Suppressor macrophage (primary cell): ENCODE data around the gene INS.
A peak's percentile ranks its signal among the peaks of the same experiment; 100 is the strongest.

Source experiments
- DNase-seq, 4 experiments: peaks; one replicate each; pipeline ENCODE4 v3.0.0-alpha.2; 2020 to 2022

Gene INS

GRCh38 chr11:2164861-2165555, 4.0 kb upstream of the INS start:
- DNase-seq: no peak

GRCh38 chr11:2164081-2164480, 3.1 kb upstream of the INS start:
- DNase-seq: no peak

- no peak for DNase-seq
Observed at GRCh38 chr11:2163428-2163978, 2.5 kb upstream of the INS start.

- DNase-seq: no peak
Observed at GRCh38 chr11:2159536-2160413, 1.2 kb downstream of the INS start.

GRCh38 chr11:2158966-2159365, 2.0 kb downstream of the INS start:
- DNase-seq: no peak

- no peak for DNase-seq
Observed at GRCh38 chr11:2158296-2158737, 2.7 kb downstream of the INS start.

- no peak for DNase-seq
Observed at GRCh38 chr11:2157294-2158040, 3.5 kb downstream of the INS start.

- peak; percentile 67 to 81 (median 80) for DNase-seq
Observed at GRCh38 chr11:2156416-2157182, 4.4 kb downstream of the INS start.

GRCh38 chr11:2155511-2155910, 5.5 kb downstream of the INS start:
- no peak for DNase-seq

GRCh38 chr11:2154889-2155288, 6.1 kb downstream of the INS start:
- no peak for DNase-seq

GRCh38 chr11:2154195-2154585, 6.8 kb downstream of the INS start:
- DNase-seq: no peak

- peak; percentile 24 to 74 (median 55) for DNase-seq
Observed at GRCh38 chr11:2153581-2154194, 7.3 kb downstream of the INS start.

- peak; percentile 76 to 84 (median 84) for DNase-seq
Observed at GRCh38 chr11:2151500-2152257, 9.3 kb downstream of the INS start.

- DNase-seq: peak in 2 of 4 experiments; percentile 14 to 23
Observed at GRCh38 chr11:2149864-2150847, 10.9 kb downstream of the INS start.

- no peak for DNase-seq
Observed at GRCh38 chr11:2149460-2149859, 11.5 kb downstream of the INS start.

GRCh38 chr11:2148595-2148994, 12.4 kb downstream of the INS start:
- no peak for DNase-seq

- DNase-seq: no peak
Observed at GRCh38 chr11:2147391-2147790, 13.6 kb downstream of the INS start.

- no peak for DNase-seq
Observed at GRCh38 chr11:2146051-2146450, 15.0 kb downstream of the INS start.

GRCh38 chr11:2144544-2145248, 16.3 kb downstream of the INS start:
- DNase-seq: no peak
